ENCODE results near the gene SRD5A3.

- TF ChIP-seq CTCF (IDR thresholded peaks at IDR 0.05; ENCODE audit: poor library complexity, severe bottlenecking), result no peak
- TF ChIP-seq POLR2AphosphoS5 (IDR thresholded peaks at IDR 0.05), result no peak
- TF ChIP-seq EP300 (conservative IDR thresholded peaks at IDR 0.05; ENCODE audit: poor library complexity, severe bottlenecking), result no peak
- no peak for TF ChIP-seq TAF1 (IDR thresholded peaks at IDR 0.05; ENCODE audit: low read depth)
- no peak for TF ChIP-seq EZH2 (IDR thresholded peaks at IDR 0.05; ENCODE audit: borderline replicate concordance, insufficient read depth, low read length, poor library complexity, severe bottlenecking)
- no peak for TF ChIP-seq RAD21 (conservative IDR thresholded peaks at IDR 0.05)
Observed at GRCh38 chr4:55407119-55407518, 61.1 kb downstream of the SRD5A3 start.
